HepG2 (cell line): ENCODE data around the gene COQ7. TPM values are rescaled to one million over a fixed set of nuclear protein-coding genes. Genes with fewer than 3 reads are reported as not detected.

ENCODE experiments used
- AFF4 ChIP-seq: sonication (generic); formaldehyde crosslinking; IDR thresholded peaks from 2 replicates; pipeline ENCODE4 v1.4.0; 2020; ENCODE audit warnings: missing genetic modification reagents
- AGO1 ChIP-seq: fragments of 200-400 bp; formaldehyde crosslinking; IDR thresholded peaks from 2 replicates; pipeline ENCODE4 v1.6.1; 2017; ENCODE audit warnings: mild to moderate bottlenecking, low read depth, low read length, moderate library complexity; ENCODE audit not compliant: poor library complexity, severe bottlenecking
- ATF6 ChIP-seq: sonication (generic); formaldehyde crosslinking; conservative IDR thresholded peaks from 2 replicates; pipeline ENCODE4 v1.4.0; 2020; ENCODE audit warnings: missing genetic modification reagents
- HNRNPLL ChIP-seq: fragments of 200-400 bp; formaldehyde crosslinking; IDR thresholded peaks from 2 replicates; pipeline ENCODE4 v1.6.1; 2017; ENCODE audit warnings: mild to moderate bottlenecking, low read depth, low read length; ENCODE audit not compliant: poor library complexity, severe bottlenecking
- ZFP36L1 ChIP-seq: sonication (generic); formaldehyde crosslinking; IDR thresholded peaks from 2 replicates; pipeline ENCODE4 v1.8.0; 2022; ENCODE audit warnings: mild to moderate bottlenecking, missing genetic modification reagents, moderate library complexity
- ZMYM3 ChIP-seq: sonication (generic); formaldehyde crosslinking; IDR thresholded peaks from 2 replicates; pipeline ENCODE4 v1.5.1; 2020; ENCODE audit warnings: mild to moderate bottlenecking, missing genetic modification reagents
- ZNF407 ChIP-seq: sonication (generic); formaldehyde crosslinking; IDR thresholded peaks from one replicate; pipeline ENCODE4 v1.5.1; 2020; ENCODE audit warnings: mild to moderate bottlenecking, missing genetic modification reagents; ENCODE audit errors: not compliant biosample characterization
- ZNF460 ChIP-seq: sonication (generic); formaldehyde crosslinking; IDR thresholded peaks from 2 replicates; pipeline ENCODE4 v1.5.1; 2020; ENCODE audit warnings: missing genetic modification reagents, mild to moderate bottlenecking, borderline replicate concordance
- ZNF496 ChIP-seq: sonication (generic); formaldehyde crosslinking; IDR thresholded peaks from 2 replicates; pipeline ENCODE4 v1.8.1; 2023; ENCODE audit warnings: mild to moderate bottlenecking, moderate library complexity, missing genetic modification reagents; ENCODE audit not compliant: insufficient replicate concordance
- ZNF547 ChIP-seq: sonication (generic); formaldehyde crosslinking; IDR thresholded peaks from 2 replicates; pipeline ENCODE4 v1.5.1; 2020; ENCODE audit warnings: mild to moderate bottlenecking, missing genetic modification reagents
- ZNF597 ChIP-seq: sonication (generic); formaldehyde crosslinking; IDR thresholded peaks from 2 replicates; pipeline ENCODE4 v1.5.0; 2020; ENCODE audit warnings: missing genetic modification reagents
- ZNF607 ChIP-seq: sonication (generic); formaldehyde crosslinking; IDR thresholded peaks from 2 replicates; pipeline ENCODE4 v1.5.1; 2020; ENCODE audit warnings: missing genetic modification reagents, mild to moderate bottlenecking, borderline replicate concordance
- polyA plus RNA-seq, 8 experiments: library from polyadenylated mRNA; depleted of rRNA in 3 of 8; stranded (reverse) in 7 of 8; unstranded in 1 of 8; fragments of >200 nt; fragmentation: Illumina TruSeq in 4 of 8; extraction: Trizol in 4 of 8; gene quantifications; 2 replicates each; pipeline versions ENCODE4 v1.2.1 to v1.2.3, GENCODE V29; 2011 to 2016; ENCODE audit warnings: low read depth in 4 of 8, missing spikeins in 1 of 8, mixed read lengths in 1 of 8; ENCODE audit not compliant: insufficient read depth in 1 of 8
- total RNA-seq, 5 experiments: library from RNA; depleted of rRNA; stranded (reverse); fragments of >200 nt; fragmentation: Illumina TruSeq; extraction: Trizol; gene quantifications; 2 replicates each; pipeline ENCODE4 v1.2.3, GENCODE V29; 2016; ENCODE audit warnings: low read depth in 1 of 5

The COQ7 gene
- total and polyA plus RNA-seq, 2 of the 13 experiments (the other 11 are each of a cell fraction or from before 2014, with no cell fraction given) = 20.1 to 45.7 TPM

GRCh38 chr16:19066988-19067348 is 446 bp upstream of the COQ7 start (continued):
- TF ChIP-seq ATF6 (CRISPR knock-in tag) (0 out of 2 replicates have a peak, but pooled peaks have one; percentile 20), ZMYM3 (CRISPR knock-in tag) (peak; percentile 79; the same call in 1 of the 2 replicates), ZNF496 (no peak), ZNF407 (peak; percentile 2), HNRNPLL (no peak), ZNF607 (CRISPR knock-in tag) (0 out of 2 replicates have a peak, but pooled peaks have one; percentile 46), ZFP36L1 (peak; percentile 37; the same call in 1 of the 2 replicates), ZNF547 (CRISPR knock-in tag) (0 out of 2 replicates have a peak, but pooled peaks have one; percentile 0), AGO1 (no peak), ZNF597 (CRISPR knock-in tag) (no peak), ZNF460 (CRISPR knock-in tag) (peak; percentile 60; the same call in 1 of the 2 replicates), AFF4 (CRISPR knock-in tag) (0 out of 2 replicates have a peak, but pooled peaks have one; percentile 10)
